Measurements from ENCODE around the gene PIK3R2.

PIK3R2 gene

GRCh38 chr19:18173054-18173571 lies 20.1 kb downstream of the PIK3R2 start:
- DNase-seq (ENCODE audit: low read depth in 2 of 2), result no peak

- peak in 1 of 2 donors; percentile 53 for DNase-seq (ENCODE audit: low read depth in 2 of 2)
Measured at GRCh38 chr19:18173572-18174288, 20.8 kb downstream of the PIK3R2 start, which contains the start of gene IFI30. Gene IFI30, plus strand, starts transcription at chr19:18173813. Its CDS starts 29 bp downstream, at chr19:18173842.

- DNase-seq (ENCODE audit: low read depth in 2 of 2), result no peak
Measured at GRCh38 chr19:18174983-18175382, 22.0 kb downstream of the PIK3R2 start.

GRCh38 chr19:18176367-18177310 lies 23.7 kb downstream of the PIK3R2 start:
- DNase-seq (ENCODE audit: low read depth in 2 of 2), result no peak

- no peak for DNase-seq (ENCODE audit: low read depth in 2 of 2)
Measured at GRCh38 chr19:18179957-18180356, 27.0 kb downstream of the PIK3R2 start.

GRCh38 chr19:18183529-18183928 lies 30.6 kb downstream of the PIK3R2 start:
- no peak for DNase-seq (ENCODE audit: low read depth in 2 of 2)

GRCh38 chr19:18185538-18185937 lies 32.6 kb downstream of the PIK3R2 start:
- no peak for DNase-seq (ENCODE audit: low read depth in 2 of 2)

- no peak for DNase-seq (ENCODE audit: low read depth in 2 of 2)
Measured at GRCh38 chr19:18190278-18190677, 37.3 kb downstream of the PIK3R2 start.

- no peak for DNase-seq (ENCODE audit: low read depth in 2 of 2)
Measured at GRCh38 chr19:18191640-18192062, 38.7 kb downstream of the PIK3R2 start.

GRCh38 chr19:18192673-18193387 lies 39.9 kb downstream of the PIK3R2 start, which contains the start of gene MPV17L2:
Gene MPV17L2, plus strand, starts transcription at chr19:18193218. Its CDS starts 64 bp downstream, at chr19:18193282.
- peak; percentile 97 to 98 for DNase-seq (ENCODE audit: low read depth in 2 of 2)

- DNase-seq (ENCODE audit: low read depth in 2 of 2), result no peak
Measured at GRCh38 chr19:18193388-18194180, 40.6 kb downstream of the PIK3R2 start.

- DNase-seq (ENCODE audit: low read depth in 2 of 2), result no peak
Measured at GRCh38 chr19:18194181-18194530, 41.2 kb downstream of the PIK3R2 start.

GRCh38 chr19:18194554-18195238 lies 41.7 kb downstream of the PIK3R2 start:
- DNase-seq (ENCODE audit: low read depth in 2 of 2), result no peak

GRCh38 chr19:18196511-18196845 lies 43.5 kb downstream of the PIK3R2 start:
- DNase-seq (ENCODE audit: low read depth in 2 of 2), result no peak

GRCh38 chr19:18197306-18197705 lies 44.3 kb downstream of the PIK3R2 start:
- DNase-seq (ENCODE audit: low read depth in 2 of 2), result no peak

GRCh38 chr19:18197941-18198340 lies 45.0 kb downstream of the PIK3R2 start:
- DNase-seq (ENCODE audit: low read depth in 2 of 2), result no peak

GRCh38 chr19:18198374-18198773 lies 45.4 kb downstream of the PIK3R2 start:
- no peak for DNase-seq (ENCODE audit: low read depth in 2 of 2)

GRCh38 chr19:18202397-18202777 lies 49.4 kb downstream of the PIK3R2 start:
- DNase-seq (ENCODE audit: low read depth in 2 of 2), result no peak

- DNase-seq (ENCODE audit: low read depth in 2 of 2), result no peak
Measured at GRCh38 chr19:18202778-18203407, 49.9 kb downstream of the PIK3R2 start.

GRCh38 chr19:18203408-18203862 lies 50.5 kb downstream of the PIK3R2 start:
- no peak for DNase-seq (ENCODE audit: low read depth in 2 of 2)
